ENCODE results near the gene NHERF1.
A peak's percentile ranks its signal among the peaks of the same experiment; 100 is the strongest.

NHERF1 gene

DNA sequence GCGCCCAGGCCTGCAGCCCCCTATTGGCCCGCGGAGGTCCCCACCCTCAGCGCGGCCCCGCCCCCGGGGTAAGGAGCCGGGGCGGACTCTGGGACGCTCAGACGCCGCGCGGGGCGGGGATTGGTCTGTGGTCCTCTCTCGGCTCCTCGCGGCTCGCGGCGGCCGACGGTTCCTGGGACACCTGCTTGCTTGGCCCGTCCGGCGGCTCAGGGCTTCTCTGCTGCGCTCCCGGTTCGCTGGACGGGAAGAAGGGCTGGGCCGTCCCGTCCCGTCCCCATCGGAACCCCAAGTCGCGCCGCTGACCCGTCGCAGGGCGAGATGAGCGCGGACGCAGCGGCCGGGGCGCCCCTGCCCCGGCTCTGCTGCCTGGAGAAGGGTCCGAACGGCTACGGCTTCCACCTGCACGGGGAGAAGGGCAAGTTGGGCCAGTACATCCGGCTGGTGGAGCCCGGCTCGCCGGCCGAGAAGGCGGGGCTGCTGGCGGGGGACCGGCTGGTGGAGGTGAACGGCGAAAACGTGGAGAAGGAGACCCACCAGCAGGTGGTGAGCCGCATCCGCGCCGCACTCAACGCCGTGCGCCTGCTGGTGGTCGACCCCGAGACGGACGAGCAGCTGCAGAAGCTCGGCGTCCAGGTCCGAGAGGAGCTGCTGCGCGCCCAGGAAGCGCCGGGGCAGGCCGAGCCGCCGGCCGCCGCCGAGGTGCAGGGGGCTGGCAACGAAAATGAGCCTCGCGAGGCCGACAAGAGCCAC is at the start of gene NHERF1:
TSS of gene NHERF1 (plus strand) at position 100 of the 750 bp plus-strand sequence. CDS start at position 319, 219 bp downstream.
- peak; percentile 87 to 94 (median 89) for DNase-seq (ENCODE audit: low read depth in 3 of 3)

DNA sequence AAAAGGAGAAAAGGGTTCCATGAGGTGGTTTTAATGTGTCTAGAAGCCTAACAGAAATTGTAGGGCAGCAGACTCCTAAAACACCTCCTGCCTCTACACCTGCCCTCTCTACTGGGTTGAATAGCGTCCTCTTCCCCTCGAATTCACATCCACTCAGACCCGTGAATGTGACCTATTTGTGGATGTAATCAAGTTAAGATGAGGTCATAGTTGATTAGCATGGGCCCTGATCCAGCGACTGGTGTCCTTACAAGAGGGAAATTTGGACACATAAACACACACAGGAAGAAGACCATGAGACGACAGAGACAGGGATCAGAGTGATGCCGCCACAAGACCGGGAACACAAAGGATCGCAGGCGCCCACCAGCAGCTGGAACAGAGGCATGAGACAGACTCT is 49.2 kb upstream of the NHERF1 start:
- DNase-seq (ENCODE audit: low read depth in 3 of 3) = no peak

GRCh38 chr17:74702116-74702871 is 46.1 kb upstream of the NHERF1 start:
- no peak for DNase-seq (ENCODE audit: low read depth in 3 of 3)

DNA sequence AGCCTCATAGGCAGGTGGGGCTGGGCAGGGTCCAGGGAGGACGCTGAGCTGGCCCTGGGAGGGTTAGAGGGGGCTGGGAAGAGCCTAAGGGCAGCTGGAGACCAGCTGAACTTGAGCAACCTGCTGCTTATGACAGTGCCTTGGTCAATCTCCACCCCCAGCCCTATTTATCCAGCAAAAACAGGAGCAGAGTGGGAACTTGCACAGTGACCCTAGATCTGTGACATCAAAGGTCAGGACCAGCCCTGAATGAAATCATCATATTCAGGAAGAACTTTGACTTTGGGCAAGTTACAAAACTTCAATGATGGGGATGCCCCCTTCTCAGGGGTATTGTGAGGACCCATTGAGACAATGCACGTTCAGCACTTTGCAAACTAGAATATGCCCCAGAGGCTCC is 45.1 kb upstream of the NHERF1 start:
- no peak for DNase-seq (ENCODE audit: low read depth in 3 of 3)

GRCh38 chr17:74704544-74704943 is 43.9 kb upstream of the NHERF1 start:
- DNase-seq (ENCODE audit: low read depth in 3 of 3) = no peak

DNA sequence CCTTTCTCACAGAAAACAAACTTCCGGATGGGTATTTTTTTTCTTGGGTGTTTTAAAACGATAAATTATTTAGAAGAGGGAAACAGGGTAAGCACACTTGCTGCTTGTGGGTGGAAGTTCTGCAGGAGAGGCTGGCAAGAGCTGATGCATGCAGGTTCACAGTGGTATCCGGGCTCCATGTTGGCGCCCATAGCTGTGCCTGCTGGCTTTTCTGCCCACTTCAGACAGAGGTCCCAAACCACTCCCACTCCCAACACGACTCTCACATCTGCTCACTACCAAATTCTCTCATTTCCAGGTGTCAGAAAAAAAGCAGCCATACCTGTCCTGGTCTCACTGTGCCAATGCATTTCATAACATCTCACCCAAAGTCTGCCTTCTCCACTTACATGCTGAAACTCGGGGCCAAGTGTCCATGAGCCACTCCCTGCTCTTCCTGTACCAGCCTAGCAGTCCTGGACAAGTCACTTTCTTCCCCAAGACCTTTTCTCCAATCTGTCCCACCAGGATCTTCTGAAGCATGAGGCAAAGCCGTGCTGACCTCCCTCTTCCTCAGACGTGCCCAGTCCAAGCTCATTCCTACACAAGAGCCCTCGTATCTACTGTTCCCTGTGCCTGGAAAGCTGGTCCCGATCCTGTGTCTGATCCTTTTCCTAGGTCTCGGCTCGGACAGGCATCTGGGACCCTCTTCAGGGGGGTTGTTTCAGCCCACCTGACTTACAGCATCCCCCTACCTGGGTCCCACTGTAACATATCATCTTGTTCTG is 37.2 kb upstream of the NHERF1 start:
- no peak for DNase-seq (ENCODE audit: low read depth in 3 of 3)

DNA sequence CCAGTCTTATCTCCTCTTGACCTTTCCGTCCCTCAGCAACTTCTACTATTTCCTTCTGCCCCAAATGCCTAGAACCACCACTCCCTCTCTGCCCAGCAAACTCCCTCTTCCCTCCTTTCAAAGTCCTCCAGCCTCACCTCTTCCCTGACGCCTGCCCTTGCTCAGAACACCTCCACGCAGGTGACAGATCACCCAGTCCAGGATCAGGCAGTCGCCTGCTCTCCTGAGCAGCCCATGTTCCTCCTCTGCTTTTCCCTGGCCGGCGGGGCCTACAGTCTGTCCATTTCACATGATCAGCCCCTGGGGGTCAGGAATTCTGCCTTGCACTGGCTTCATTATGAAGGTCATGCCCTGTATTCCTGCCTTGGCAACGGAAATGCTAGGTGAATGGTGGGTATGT is 36.1 kb upstream of the NHERF1 start:
- DNase-seq (ENCODE audit: low read depth in 3 of 3) = no peak

- no peak for DNase-seq (ENCODE audit: low read depth in 3 of 3)
Measured at GRCh38 chr17:74712756-74713155, 35.7 kb upstream of the NHERF1 start, which contains the start of gene CD300LF. CD300LF (minus strand) TSS chr17:74712923; CDS start chr17:74712866, 57 bp downstream.

DNA sequence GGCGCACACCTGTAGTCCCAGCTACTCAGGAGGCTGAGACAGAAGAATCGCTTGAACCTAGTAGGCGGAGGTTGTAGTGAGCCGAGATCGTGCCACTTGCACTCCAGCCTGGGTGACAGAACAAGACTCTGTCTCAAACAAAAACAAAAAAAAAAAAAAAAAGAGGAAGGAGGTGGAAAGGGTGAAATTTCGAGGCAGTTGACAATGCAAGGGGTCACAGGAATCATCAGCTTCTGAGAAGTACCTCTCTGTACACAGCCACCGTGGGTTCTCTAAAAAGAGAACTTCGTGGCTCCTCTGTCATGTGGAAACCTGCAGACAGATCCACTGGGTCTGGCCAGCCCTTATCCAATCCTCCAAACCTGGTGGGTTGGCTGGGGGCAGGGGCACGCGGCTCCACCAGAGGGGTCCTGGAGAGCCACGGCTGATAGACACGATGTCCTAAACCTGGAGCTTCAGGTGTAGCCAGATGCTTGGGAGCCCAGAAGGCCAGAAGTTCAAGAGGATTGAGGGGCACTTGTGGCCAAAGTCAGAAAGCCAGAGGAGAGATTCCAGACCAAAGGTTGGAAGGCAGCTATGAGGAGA is 35.2 kb upstream of the NHERF1 start:
- DNase-seq (ENCODE audit: low read depth in 3 of 3) = no peak

DNA sequence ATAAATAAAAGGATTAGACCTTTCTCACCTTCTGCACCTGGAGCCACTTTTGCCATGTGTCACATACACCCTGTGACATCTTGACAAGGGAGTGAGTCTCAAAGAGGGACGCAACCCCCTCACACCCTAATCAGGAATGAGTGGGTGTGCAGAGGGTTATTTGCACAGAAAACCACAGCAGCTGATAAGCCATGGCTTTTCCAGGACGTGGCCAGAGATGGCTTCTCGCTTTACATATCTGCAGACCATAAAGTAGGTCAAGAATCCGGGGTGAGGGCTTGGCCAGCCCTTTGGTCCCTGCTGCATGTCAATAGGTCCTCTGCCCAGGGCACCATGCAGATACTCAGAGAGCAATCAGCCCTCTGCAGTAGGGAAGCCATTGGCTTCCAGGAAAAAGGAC is 33.3 kb upstream of the NHERF1 start:
- DNase-seq (ENCODE audit: low read depth in 3 of 3) = no peak

- DNase-seq (ENCODE audit: low read depth in 3 of 3) = no peak
Measured at GRCh38 chr17:74720506-74720905, 27.9 kb upstream of the NHERF1 start.

GRCh38 chr17:74722782-74723181 is 25.6 kb upstream of the NHERF1 start:
- DNase-seq (ENCODE audit: low read depth in 3 of 3) = no peak

GRCh38 chr17:74723891-74724290 is 24.5 kb upstream of the NHERF1 start:
- DNase-seq (ENCODE audit: low read depth in 3 of 3) = no peak

- DNase-seq (ENCODE audit: low read depth in 3 of 3) = no peak
Measured at GRCh38 chr17:74725111-74725510, 23.3 kb upstream of the NHERF1 start.

- DNase-seq (ENCODE audit: low read depth in 3 of 3) = no peak
Measured at GRCh38 chr17:74728033-74728701, 20.3 kb upstream of the NHERF1 start.

DNA sequence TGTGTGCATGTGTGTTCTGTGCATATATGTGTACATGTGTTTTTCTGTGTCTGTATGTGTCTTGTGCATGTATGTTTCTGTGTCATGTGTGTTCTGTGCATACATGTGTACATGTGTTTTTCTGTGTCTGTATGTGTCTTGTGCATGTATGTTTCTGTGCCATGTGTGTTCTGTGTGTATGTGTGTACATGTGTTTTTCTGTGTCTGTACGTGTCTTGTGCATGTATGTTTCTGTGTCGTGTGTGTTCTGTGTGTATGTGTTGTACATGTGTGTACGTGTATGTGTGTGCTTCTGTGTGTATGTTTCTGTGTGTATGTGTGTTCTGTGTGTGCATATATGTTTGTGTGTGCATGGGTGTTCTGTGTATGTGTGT is 19.7 kb upstream of the NHERF1 start:
- DNase-seq (ENCODE audit: low read depth in 3 of 3) = no peak

- DNase-seq (ENCODE audit: low read depth in 3 of 3) = no peak
Measured at GRCh38 chr17:74729368-74729767, 19.1 kb upstream of the NHERF1 start.

- DNase-seq (ENCODE audit: low read depth in 3 of 3) = no peak
Measured at GRCh38 chr17:74729866-74730265, 18.6 kb upstream of the NHERF1 start.

- no peak for DNase-seq (ENCODE audit: low read depth in 3 of 3)
Measured at GRCh38 chr17:74730491-74731346, 17.7 kb upstream of the NHERF1 start.

DNA sequence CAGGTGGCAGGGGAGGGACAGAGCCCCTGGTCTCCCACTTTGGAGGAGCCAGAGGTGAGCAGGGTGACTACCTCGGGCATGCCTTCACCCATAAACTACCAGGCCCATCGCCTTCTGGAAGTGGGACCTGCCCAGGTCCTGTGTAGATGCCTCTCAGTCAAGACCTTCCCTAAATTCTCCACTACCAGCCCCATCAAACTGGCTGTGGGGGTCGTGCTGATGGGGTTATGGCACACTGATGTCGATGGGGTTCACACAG is 17.2 kb upstream of the NHERF1 start:
- DNase-seq (ENCODE audit: low read depth in 3 of 3) = no peak
